ENCODE measurements around the gene KIAA0930.

Gene KIAA0930

GRCh38 chr22:45181766-45182165, 58.9 kb downstream of the KIAA0930 start:
- peaks cover 70% of the 10 kb centered on the region for H3K36me3 Mint-ChIP-seq (ENCODE audit: insufficient read depth)

GRCh38 chr22:45181240-45181639, 59.5 kb downstream of the KIAA0930 start:
- H3K36me3 Mint-ChIP-seq (ENCODE audit: insufficient read depth): peaks cover 73% of the 10 kb centered on the region

More at GRCh38 chr22:45181766-45182165, 58.9 kb downstream of the KIAA0930 start:
- Mint-ChIP-seq H3K27ac (ENCODE audit: low read depth) (no peak overlapping the region), H3K4me3 (no peak overlapping the region), H3K4me1 (peaks cover 18% of the 10 kb centered on the region), H3K9me3 (no peaks in the 10 kb centered on the region), H3K27me3 (no peaks in the 10 kb centered on the region)
- ATAC-seq (replicated peaks; ENCODE audit: extremely low read depth, poor library complexity, severe bottlenecking) (no peak), DNase-seq (ENCODE audit: low spot score in 2 of 2) (no peak)

DNA sequence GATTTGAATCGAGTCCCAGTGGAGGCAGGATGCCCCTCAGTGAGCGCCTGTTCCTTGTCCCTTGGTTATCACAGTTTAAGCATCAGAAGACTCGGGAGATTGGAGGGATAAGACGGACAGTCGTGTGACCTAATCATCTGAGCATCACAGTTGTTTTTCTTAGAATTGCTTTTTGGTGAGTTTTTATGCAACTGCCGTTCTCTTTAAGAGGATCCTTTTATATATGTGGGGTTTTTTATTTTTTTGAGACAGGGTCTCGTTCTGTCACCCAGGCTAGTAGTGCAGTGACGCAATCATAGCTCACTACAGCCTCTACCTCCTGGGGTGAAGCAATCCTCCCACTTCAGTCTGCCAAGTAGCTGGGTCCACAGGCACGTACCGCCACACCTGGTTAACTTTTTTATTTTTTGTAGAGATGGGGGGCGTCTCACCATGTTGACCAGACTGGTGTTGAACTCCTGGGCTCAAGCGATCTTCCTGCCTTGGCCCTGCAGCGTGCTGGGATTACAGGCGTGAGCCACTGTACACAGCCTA, 60.5 kb downstream of the KIAA0930 start:
- H3K36me3 Mint-ChIP-seq (ENCODE audit: insufficient read depth): peaks cover 69% of the 10 kb centered on the region
- H3K27me3 Mint-ChIP-seq: no peaks in the 10 kb centered on the region
- no peak overlapping the region for H3K4me3 Mint-ChIP-seq
- DNase-seq (ENCODE audit: low spot score in 2 of 2) (no peak), ATAC-seq (replicated peaks; ENCODE audit: extremely low read depth, poor library complexity, severe bottlenecking) (no peak)
- H3K9me3 Mint-ChIP-seq: no peaks in the 10 kb centered on the region
- peak overlapping the region; percentile 82 for H3K27ac Mint-ChIP-seq (ENCODE audit: low read depth)
- H3K4me1 Mint-ChIP-seq: peaks cover 26% of the 10 kb centered on the region

More at GRCh38 chr22:45181240-45181639, 59.5 kb downstream of the KIAA0930 start:
- ATAC-seq (replicated peaks; ENCODE audit: extremely low read depth, poor library complexity, severe bottlenecking) (no peak), DNase-seq (ENCODE audit: low spot score in 2 of 2) (no peak)
- H3K27me3 Mint-ChIP-seq: no peaks in the 10 kb centered on the region
- H3K9me3 Mint-ChIP-seq: no peaks in the 10 kb centered on the region
- H3K27ac Mint-ChIP-seq (ENCODE audit: low read depth): no peak overlapping the region
- no peak overlapping the region for H3K4me3 Mint-ChIP-seq
- H3K4me1 Mint-ChIP-seq: peaks cover 21% of the 10 kb centered on the region

DNA sequence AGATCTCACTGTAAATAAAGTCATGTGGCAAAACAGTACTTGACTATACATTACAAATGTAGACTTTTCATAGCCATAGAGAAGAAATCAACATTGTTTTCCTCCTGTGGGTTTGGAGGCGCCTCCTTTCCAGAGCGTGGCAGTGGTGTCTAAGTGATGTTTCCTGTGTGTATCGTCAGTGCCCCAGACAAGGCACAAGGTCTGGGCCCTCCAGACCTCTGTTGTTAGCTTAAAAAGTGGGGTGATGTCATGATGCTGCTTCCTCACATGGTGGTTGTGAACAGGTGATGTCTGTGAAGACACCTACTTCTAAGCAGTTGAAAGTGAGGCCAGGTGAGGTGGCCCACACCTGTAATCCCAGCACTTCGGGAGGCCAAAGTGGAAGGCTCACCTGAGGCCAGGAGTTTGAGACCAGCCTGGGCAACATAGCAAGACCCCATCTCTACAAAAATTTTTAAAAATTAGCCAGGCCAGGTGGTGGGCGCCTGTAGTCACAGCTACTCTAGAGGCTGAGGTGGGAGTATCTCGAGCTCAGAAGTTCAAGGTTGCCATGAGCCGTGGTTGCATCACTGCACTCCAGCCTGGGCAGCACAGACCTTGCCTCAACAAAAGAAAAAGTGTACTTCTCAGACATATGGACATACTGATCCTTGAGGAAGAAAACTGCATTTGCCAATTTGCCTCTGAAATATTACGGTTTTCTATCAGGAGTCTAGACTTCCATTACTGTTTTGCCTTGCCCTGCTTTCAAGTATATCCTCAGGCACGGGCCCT, 61.2 kb downstream of the KIAA0930 start:
- DNase-seq (ENCODE audit: low spot score in 2 of 2) (peak in 1 of 2 donors; percentile 25), ATAC-seq (replicated peaks; ENCODE audit: extremely low read depth, poor library complexity, severe bottlenecking) (peak; percentile 97)
- Mint-ChIP-seq H3K4me1 (peaks cover 32% of the 10 kb centered on the region), H3K36me3 (ENCODE audit: insufficient read depth) (peaks cover 69% of the 10 kb centered on the region), H3K4me3 (no peak overlapping the region), H3K27me3 (no peaks in the 10 kb centered on the region), H3K9me3 (no peaks in the 10 kb centered on the region), H3K27ac (ENCODE audit: low read depth) (peak overlapping the region; percentile 82)

GRCh38 chr22:45172881-45173585, 67.7 kb downstream of the KIAA0930 start:
- DNase-seq (ENCODE audit: low spot score in 2 of 2): no peak

DNA sequence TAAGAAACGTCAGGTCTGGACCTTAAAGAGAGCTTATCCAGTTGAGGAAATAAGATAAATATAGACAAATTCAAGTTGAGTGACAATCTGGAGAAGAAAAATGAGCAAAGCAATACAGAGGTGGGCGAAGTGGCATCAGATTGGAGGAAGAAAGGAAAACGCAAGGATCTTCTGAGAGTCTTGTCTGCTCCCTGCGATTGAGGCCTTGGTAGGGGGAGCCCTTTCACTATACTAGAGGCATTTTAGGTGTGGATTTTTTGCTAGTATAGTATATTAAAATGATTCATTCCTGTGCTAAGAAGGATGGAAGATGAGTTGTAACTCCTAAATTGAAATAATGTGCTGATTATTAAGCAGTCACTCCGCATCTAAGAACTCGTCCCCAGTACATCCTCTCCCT, 68.9 kb downstream of the KIAA0930 start:
- DNase-seq (ENCODE audit: low spot score in 2 of 2) (no peak), ATAC-seq (replicated peaks; ENCODE audit: extremely low read depth, poor library complexity, severe bottlenecking) (no peak)
- peaks cover 71% of the 10 kb centered on the region for H3K4me1 Mint-ChIP-seq
- H3K9me3 Mint-ChIP-seq: no peaks in the 10 kb centered on the region
- peak overlapping the region; percentile 75 for H3K27ac Mint-ChIP-seq (ENCODE audit: low read depth)
- peaks cover 71% of the 10 kb centered on the region for H3K36me3 Mint-ChIP-seq (ENCODE audit: insufficient read depth)
- H3K4me3 Mint-ChIP-seq: no peak overlapping the region
- H3K27me3 Mint-ChIP-seq: no peaks in the 10 kb centered on the region

More at GRCh38 chr22:45172881-45173585, 67.7 kb downstream of the KIAA0930 start:
- Mint-ChIP-seq H3K9me3 (no peaks in the 10 kb centered on the region), H3K4me1 (peaks cover 65% of the 10 kb centered on the region), H3K27ac (ENCODE audit: low read depth) (peak overlapping the region; percentile 86), H3K4me3 (peak overlapping the region; percentile 46), H3K36me3 (ENCODE audit: insufficient read depth) (peaks cover 76% of the 10 kb centered on the region), H3K27me3 (no peaks in the 10 kb centered on the region)
- peak; percentile 93 for ATAC-seq (replicated peaks; ENCODE audit: extremely low read depth, poor library complexity, severe bottlenecking)

DNA sequence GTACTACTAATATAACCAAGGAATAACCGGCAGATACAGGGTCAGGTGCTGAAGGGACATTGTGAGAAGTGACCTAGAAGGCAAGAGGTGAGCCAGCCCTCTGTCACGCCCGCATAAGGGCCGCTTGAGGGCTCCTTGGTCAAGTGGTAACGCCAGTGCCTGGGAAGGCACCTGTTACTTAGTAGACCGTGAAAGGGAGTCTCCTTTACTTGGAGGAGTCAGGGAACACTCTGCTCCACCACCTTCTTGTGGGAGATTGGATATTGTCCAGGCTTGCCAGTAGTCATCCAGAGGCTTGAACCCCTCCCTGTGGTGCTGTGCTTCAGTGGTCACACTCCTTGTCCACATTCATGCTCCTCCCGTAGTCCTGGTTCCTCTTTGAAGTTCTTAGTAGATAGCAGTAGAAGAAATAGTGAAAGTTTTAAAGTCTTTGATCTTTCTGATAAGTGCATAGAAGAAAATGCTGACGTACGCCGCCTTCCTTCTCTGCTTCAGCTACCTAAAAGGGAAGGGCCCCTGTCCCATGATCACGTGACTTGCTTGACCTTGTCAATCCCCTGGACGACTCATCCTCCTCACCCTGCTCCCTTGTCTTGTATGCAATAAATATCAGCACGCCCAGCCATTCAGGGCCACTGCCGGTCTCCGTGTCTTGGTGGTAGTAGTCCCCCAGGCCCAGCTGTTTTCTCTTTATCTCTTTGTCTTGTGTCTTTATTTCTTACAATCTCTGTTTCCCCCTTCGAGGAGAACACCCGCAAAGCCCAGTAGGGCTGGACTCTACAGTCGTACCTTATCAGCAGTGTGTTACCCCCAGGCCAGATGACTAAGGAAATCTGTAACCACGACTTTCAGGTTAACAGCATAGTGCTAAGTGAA, 70.9 kb downstream of the KIAA0930 start:
- peaks cover 62% of the 10 kb centered on the region for H3K4me1 Mint-ChIP-seq
- ATAC-seq (replicated peaks; ENCODE audit: extremely low read depth, poor library complexity, severe bottlenecking) (no peak), DNase-seq (ENCODE audit: low spot score in 2 of 2) (no peak)
- H3K27me3 Mint-ChIP-seq: no peaks in the 10 kb centered on the region
- peaks cover 68% of the 10 kb centered on the region for H3K36me3 Mint-ChIP-seq (ENCODE audit: insufficient read depth)
- peak overlapping the region; percentile 90 for H3K27ac Mint-ChIP-seq (ENCODE audit: low read depth)
- peak overlapping the region; percentile 38 for H3K4me3 Mint-ChIP-seq
- H3K9me3 Mint-ChIP-seq: no peaks in the 10 kb centered on the region

- H3K27ac Mint-ChIP-seq (ENCODE audit: low read depth): no peak overlapping the region
- H3K27me3 Mint-ChIP-seq: no peaks in the 10 kb centered on the region
- no peak overlapping the region for H3K4me3 Mint-ChIP-seq
- no peaks in the 10 kb centered on the region for H3K9me3 Mint-ChIP-seq
- ATAC-seq (replicated peaks; ENCODE audit: extremely low read depth, poor library complexity, severe bottlenecking) (no peak), DNase-seq (ENCODE audit: low spot score in 2 of 2) (no peak)
- H3K4me1 Mint-ChIP-seq: peaks cover 55% of the 10 kb centered on the region
- peaks cover 55% of the 10 kb centered on the region for H3K36me3 Mint-ChIP-seq (ENCODE audit: insufficient read depth)
Observed at GRCh38 chr22:45166932-45167331, 73.8 kb downstream of the KIAA0930 start.

DNA sequence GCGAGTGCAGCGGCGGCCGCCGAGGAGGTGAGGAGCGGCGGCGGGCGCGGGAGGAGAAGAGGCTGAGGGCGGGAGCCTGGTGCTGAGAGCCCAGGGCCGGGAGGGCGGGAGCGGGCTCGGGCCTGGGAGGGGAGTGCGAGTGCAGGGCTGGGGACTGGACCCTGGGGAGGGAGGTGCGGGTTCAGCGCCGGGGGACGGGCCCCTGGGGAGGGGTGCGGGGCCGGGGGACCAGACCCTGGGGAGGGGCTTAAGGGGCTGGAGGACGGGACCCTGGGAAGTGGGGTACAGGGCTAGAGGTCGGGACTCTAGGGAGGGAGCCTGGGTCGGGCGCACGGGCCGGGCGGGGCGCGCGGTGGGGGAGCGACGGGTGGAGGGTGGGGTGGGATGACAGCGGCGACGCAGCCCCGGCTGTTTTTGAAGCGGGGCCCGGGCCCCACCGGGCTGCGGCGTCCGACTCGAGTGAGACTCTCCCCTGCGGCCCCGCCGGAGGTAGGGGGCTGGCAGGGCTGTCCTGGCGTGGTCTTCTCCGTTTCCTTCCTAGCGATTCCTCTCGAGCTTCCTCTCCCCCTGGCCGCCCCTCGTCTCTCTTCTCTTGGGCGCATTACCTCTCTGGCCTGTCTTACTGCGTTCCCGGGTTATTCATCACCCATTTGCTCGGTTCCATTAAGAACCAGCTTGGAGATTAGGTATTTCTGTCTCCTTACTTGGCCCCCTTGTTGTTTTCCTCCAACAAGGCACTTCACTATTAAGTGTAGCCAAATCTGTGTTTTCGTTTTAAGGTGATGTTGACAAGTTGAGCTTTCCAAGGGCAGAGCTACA, 76.2 kb downstream of the KIAA0930 start:
- ATAC-seq (replicated peaks; ENCODE audit: extremely low read depth, poor library complexity, severe bottlenecking) (peak; percentile 25), DNase-seq (ENCODE audit: low spot score in 2 of 2) (no peak)
- H3K27me3 Mint-ChIP-seq: no peaks in the 10 kb centered on the region
- H3K4me1 Mint-ChIP-seq: peaks cover 45% of the 10 kb centered on the region
- H3K27ac Mint-ChIP-seq (ENCODE audit: low read depth): peak overlapping the region; percentile 92
- peaks cover 38% of the 10 kb centered on the region for H3K36me3 Mint-ChIP-seq (ENCODE audit: insufficient read depth)
- H3K4me3 Mint-ChIP-seq: peak overlapping the region; percentile 92
- no peaks in the 10 kb centered on the region for H3K9me3 Mint-ChIP-seq

GRCh38 chr22:45163451-45164269, 77.0 kb downstream of the KIAA0930 start, which contains the start of gene NUP50:
Gene NUP50 (plus strand): TSS chr22:45163925. CDS start chr22:45168178, 4,253 bp downstream.
- peak within 1 kb of the TSS; percentile 92 for H3K4me3 Mint-ChIP-seq
- peak; percentile 89 to 95 for DNase-seq (ENCODE audit: low spot score in 2 of 2)
- peaks cover 45% of the 10 kb centered on the region for H3K4me1 Mint-ChIP-seq
- H3K9me3 Mint-ChIP-seq: no peaks in the 10 kb centered on the region
- ATAC-seq (replicated peaks; ENCODE audit: extremely low read depth, poor library complexity, severe bottlenecking): peak; percentile 75
- H3K27me3 Mint-ChIP-seq: no peaks in the 10 kb centered on the region
- H3K36me3 Mint-ChIP-seq (ENCODE audit: insufficient read depth): peaks cover 33% of the 10 kb centered on the region
- H3K27ac Mint-ChIP-seq (ENCODE audit: low read depth): peak within 1 kb of the TSS; percentile 92

DNA sequence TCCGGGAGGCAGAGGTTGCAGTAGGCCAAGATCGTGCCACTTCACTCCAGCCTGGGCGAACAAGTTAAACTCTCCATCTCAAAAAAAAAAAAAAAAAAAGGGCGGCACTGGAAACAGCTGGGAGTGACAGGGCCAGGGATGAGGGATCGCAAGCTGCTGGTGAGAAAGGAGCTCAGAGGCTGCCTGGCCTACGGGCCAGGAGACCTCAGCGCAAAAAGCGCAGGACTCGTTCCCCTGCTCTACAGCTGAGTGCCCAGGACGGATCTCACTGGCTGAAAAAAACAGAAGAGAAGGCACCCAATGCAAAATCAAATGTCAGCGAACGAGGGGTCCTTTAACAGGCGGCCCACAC, 77.6 kb downstream of the KIAA0930 start:
- DNase-seq (ENCODE audit: low spot score in 2 of 2) (no peak), ATAC-seq (replicated peaks; ENCODE audit: extremely low read depth, poor library complexity, severe bottlenecking) (peak; percentile 40)
- peak overlapping the region; percentile 92 for H3K27ac Mint-ChIP-seq (ENCODE audit: low read depth)
- peak overlapping the region; percentile 92 for H3K4me3 Mint-ChIP-seq
- H3K4me1 Mint-ChIP-seq: peaks cover 46% of the 10 kb centered on the region
- H3K27me3 Mint-ChIP-seq: no peaks in the 10 kb centered on the region
- H3K9me3 Mint-ChIP-seq: no peaks in the 10 kb centered on the region
- H3K36me3 Mint-ChIP-seq (ENCODE audit: insufficient read depth): peaks cover 28% of the 10 kb centered on the region

All from central memory CD8-positive, alpha-beta T cell (primary cell).